Measurements from ENCODE around the gene MAP1S. TPM values are rescaled to one million over a fixed set of nuclear protein-coding genes. Genes with fewer than 3 reads are reported as not detected.

The MAP1S gene, protein sequence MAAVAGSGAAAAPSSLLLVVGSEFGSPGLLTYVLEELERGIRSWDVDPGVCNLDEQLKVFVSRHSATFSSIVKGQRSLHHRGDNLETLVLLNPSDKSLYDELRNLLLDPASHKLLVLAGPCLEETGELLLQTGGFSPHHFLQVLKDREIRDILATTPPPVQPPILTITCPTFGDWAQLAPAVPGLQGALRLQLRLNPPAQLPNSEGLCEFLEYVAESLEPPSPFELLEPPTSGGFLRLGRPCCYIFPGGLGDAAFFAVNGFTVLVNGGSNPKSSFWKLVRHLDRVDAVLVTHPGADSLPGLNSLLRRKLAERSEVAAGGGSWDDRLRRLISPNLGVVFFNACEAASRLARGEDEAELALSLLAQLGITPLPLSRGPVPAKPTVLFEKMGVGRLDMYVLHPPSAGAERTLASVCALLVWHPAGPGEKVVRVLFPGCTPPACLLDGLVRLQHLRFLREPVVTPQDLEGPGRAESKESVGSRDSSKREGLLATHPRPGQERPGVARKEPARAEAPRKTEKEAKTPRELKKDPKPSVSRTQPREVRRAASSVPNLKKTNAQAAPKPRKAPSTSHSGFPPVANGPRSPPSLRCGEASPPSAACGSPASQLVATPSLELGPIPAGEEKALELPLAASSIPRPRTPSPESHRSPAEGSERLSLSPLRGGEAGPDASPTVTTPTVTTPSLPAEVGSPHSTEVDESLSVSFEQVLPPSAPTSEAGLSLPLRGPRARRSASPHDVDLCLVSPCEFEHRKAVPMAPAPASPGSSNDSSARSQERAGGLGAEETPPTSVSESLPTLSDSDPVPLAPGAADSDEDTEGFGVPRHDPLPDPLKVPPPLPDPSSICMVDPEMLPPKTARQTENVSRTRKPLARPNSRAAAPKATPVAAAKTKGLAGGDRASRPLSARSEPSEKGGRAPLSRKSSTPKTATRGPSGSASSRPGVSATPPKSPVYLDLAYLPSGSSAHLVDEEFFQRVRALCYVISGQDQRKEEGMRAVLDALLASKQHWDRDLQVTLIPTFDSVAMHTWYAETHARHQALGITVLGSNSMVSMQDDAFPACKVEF
- total RNA-seq = 54.5 and 65.0 TPM in 2 replicates

DNA sequence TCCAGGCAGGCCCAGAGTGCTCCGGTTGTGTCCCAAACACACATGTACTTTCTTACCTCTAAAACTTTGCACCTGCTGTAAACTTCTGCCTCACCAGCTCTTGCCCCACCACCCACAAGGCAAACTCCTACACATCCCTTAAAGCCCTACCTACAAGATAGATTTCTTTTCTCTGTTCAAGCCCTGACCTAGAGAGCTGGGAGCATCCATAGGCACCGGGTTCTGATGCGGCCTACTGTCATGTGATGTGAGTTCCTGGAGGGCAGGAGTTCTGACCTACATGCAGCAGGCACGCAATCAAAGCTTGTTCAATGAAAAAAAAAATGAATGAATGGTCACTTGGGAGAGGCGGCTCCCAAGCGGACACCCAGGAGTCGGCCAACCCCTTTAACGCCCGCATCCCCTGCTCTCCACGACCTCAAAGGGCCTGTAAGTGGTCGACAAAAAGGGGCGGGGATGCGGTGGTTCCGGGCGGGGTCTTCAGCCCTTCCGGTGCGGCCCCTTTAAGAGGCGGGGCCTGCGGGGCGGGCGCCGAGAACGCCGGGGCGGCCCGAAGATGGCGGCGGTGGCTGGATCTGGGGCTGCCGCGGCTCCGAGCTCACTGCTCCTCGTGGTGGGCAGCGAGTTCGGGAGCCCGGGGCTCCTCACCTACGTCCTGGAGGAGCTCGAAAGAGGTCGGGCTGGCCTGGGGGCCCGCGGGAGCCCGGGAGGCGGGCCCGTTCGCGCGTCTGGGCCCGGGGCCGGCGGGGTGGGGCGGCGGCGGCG lies at the start of gene MAP1S:
TSS of gene MAP1S (plus strand) at position 534 of the 765 bp plus-strand sequence. CDS start at position 557, 23 bp downstream.

DNA sequence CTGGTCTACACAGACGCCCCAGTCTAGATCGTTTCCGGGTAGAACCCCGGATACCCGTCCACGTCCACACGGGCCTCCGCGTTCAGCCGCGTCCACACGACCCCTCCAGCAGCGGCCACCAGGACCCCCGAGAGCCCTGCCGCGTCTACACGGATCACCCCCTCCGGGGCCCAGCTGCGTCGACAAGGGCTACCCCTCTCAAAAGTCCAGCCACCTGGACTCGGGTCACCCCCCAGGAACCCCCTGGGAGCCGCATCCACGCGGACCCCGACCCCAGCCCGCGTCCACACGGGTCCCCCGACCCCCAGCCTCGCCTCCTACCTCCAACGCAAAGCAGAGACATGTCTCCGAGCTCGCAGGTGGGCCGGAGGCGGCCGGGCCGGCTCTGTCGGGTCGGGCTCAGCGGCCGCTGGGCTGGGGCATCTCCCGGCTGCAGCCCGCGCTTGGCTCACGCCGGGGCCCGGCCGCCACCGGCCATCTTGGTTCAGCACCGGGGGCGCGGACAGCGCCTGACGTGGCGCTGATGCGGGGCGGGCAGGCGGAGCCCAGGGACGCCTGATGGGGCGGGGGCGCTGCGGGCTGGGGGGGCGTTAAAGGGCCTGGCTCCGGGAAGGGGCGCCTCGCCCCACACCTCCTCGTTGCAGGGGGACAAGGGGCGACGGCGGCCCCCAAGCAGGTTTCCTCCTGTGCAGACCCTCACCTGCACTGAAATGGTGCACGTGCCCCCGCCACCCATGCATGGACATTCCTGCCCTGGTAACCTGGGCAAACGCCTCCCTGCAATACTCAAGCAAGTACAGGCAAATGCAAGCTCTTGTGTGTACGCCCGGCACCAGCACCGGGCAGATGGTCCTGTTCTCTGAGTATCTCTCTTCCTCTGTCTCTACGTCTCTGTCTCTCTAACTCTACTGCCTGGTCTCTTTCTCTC lies 31.2 kb upstream of the MAP1S start, which contains the start of gene UNC13A:
TSS of gene UNC13A (minus strand) at position 498 of the 928 bp plus-strand sequence. CDS start at position 343, 155 bp downstream.

DNA sequence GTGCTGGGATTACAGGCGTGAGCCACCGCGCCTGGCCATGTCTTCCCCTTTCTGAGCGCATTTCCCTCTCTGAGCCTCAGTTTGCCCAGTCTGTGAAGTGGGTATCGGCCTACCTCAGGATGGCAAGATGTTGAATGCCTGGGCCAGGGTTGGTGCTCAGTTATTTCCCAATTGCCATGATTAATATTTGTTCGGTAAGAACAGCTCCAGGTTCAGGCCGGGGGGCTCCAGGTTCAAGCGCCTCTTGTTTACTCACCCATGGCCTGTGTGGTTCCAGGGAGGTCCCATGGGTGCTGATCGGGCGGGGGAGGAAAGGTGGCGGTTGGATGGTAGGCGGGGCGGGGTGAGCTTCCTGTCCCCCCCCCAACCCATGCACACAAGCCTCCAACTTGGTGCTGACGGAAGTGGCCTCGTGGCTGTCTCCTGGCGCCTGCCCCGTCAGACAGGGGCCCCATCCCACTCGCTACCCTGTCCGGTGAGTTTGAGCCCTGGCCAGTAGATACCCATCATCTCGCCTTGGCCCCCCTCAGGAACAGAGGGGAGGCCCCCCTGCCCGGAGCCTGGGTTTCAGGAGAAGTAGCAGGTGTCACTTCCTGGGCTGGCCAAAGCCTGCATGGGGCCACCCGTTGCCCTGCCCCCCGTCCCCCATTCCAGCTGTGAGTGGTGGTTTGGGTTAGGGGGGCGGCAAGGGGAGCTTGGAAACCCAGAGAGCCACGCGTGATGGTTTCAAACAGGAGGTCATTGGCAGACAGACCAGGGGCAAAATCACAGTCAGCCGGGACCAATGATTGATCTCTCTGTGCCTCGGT lies 32.0 kb downstream of the MAP1S start, which contains the start of gene FCHO1:
TSS of gene FCHO1 (plus strand) at position 375 of the 809 bp plus-strand sequence. CDS start 3,688 bp downstream, outside the sequence.

Other genes with a start within 250 kb of the MAP1S start
- 8.6 and 21.9 TPM in 2 replicates for gene SLC27A1, start 249.0 kb upstream of the MAP1S start, total RNA-seq
- 50.0 and 67.4 TPM in 2 replicates for gene PGLS, start 207.8 kb upstream of the MAP1S start, total RNA-seq
- 138 and 149 TPM in 2 replicates for gene COLGALT1, start 163.8 kb upstream of the MAP1S start, total RNA-seq
- under 0.01 and 0.19 TPM in 2 replicates for gene UNC13A, start 31.1 kb upstream of the MAP1S start, total RNA-seq
- gene FCHO1, start 32.0 kb downstream of the MAP1S start, total RNA-seq = 1.5 and 3.3 TPM in 2 replicates
- gene B3GNT3, start 75.7 kb downstream of the MAP1S start, total RNA-seq = 0.10 TPM in 1 of 2 replicates, not detected in the other
- not detected in 2 replicates for gene INSL3, start 102.0 kb downstream of the MAP1S start, total RNA-seq
- 3.5 and 5.9 TPM in 2 replicates for gene JAK3, start 128.5 kb downstream of the MAP1S start, total RNA-seq
- gene RPL18A, start 140.4 kb downstream of the MAP1S start, total RNA-seq = 1,150 and 1,614 TPM in 2 replicates
- not detected in 2 replicates for gene SLC5A5, start 152.5 kb downstream of the MAP1S start, total RNA-seq
- gene CCDC124, start 213.5 kb downstream of the MAP1S start, total RNA-seq = 32.3 and 35.7 TPM in 2 replicates
- gene KCNN1, start 247.6 kb downstream of the MAP1S start, total RNA-seq = not detected in 2 replicates